Left colon (tissue), 2 donors: ENCODE data around the gene RITA1. TPM values are rescaled to one million over a fixed set of nuclear protein-coding genes. Genes with fewer than 3 reads are reported as not detected.

Experiments
- ATAC-seq: fragments of 200-7000 bp; cut with Tn5 transposase; one replicate; pipeline ENCODE4 v1.9.1; 2020; ENCODE audit warnings: mild to moderate bottlenecking, moderate library complexity
- DNase-seq, 2 donors: peaks; one replicate each; pipeline ENCODE4 v3.0.0-alpha.2; 2020
- intact Hi-C, 2 donors: fragments of 100-400 bp; cut with DNase I in 1 of 2; cut with micrococcal nuclease in 1 of 2; formaldehyde crosslinking; loops; one replicate each; pipeline versions ENCODE4 v1.11.2 to v1.14.0; 2022; cut with DNase I, micrococcal nuclease
- total RNA-seq, 2 donors: library from RNA; stranded (reverse); fragmentation: NEBNext Ultra II Directional; extraction: Animal tissue kit (Norgen Biotek cat#: 25700); gene quantifications; one replicate each; pipeline ENCODE4 v1.2.1, GENCODE V29; 2021
- donor health status: DM: no; HTN: no; CAD: no.
- donor health status: DM: yes; HTN: yes; CAD: no.

RITA1 gene
- total RNA-seq, 2 donors from 2014 or later, result 17.4 to 18.0 TPM

- intact Hi-C loops, result loop anchor here in 1 of 2 donors (10.0 kb wide), 1 partner anchor 98 kb away; the partner anchor contains the start of gene DTX1
- DNase-seq (no peak), ATAC-seq (no peak)
Observed at GRCh38 chr12:113152196-113152834, 33.2 kb upstream of the RITA1 start.

- DNase-seq (peak; percentile 62 to 78), ATAC-seq (peak; percentile 90)
- intact Hi-C loops, result loop anchor here in 1 of 2 donors (10.0 kb wide), 1 partner anchor 98 kb away; the partner anchor contains the start of gene DTX1
Observed at GRCh38 chr12:113152835-113153814, 32.4 kb upstream of the RITA1 start.

GRCh38 chr12:113154351-113154973, 31.1 kb upstream of the RITA1 start:
- ATAC-seq (peak; percentile 23), DNase-seq (peak in 1 of 2 donors; percentile 33)
- intact Hi-C loops, result loop anchor here in 1 of 2 donors (10.0 kb wide), 1 partner anchor 100 kb away; the partner anchor contains the start of gene DTX1

- ATAC-seq (no peak), DNase-seq (no peak)
- intact Hi-C loops, result loop anchor here in 1 of 2 donors (10.0 kb wide), 1 partner anchor 100 kb away; the partner anchor contains the start of gene DTX1
Observed at GRCh38 chr12:113155060-113155459, 30.5 kb upstream of the RITA1 start.

GRCh38 chr12:113155646-113156045, 29.9 kb upstream of the RITA1 start:
- ATAC-seq (no peak), DNase-seq (no peak)
- intact Hi-C loops, result loop anchor here in 1 of 2 donors (10.0 kb wide), 1 partner anchor 101 kb away; the partner anchor contains the start of gene DTX1

GRCh38 chr12:113157218-113157859, 28.2 kb upstream of the RITA1 start:
- DNase-seq (no peak), ATAC-seq (no peak)
- intact Hi-C loops, result loop anchor here in 1 of 2 donors (10.0 kb wide), 1 partner anchor 103 kb away; the partner anchor contains the start of gene DTX1

- intact Hi-C loops, result loop anchor here in 1 of 2 donors (10.0 kb wide), 1 partner anchor 104 kb away; the partner anchor contains the start of gene DTX1
Observed at GRCh38 chr12:113158439-113159203, 26.9 kb upstream of the RITA1 start.

GRCh38 chr12:113159937-113160336, 25.6 kb upstream of the RITA1 start:
- ATAC-seq, result no peak
- DNase-seq, result no peak
- intact Hi-C loops, result loop anchor here in 1 of 2 donors (10.0 kb wide), 1 partner anchor 105 kb away; the partner anchor contains the start of gene DTX1

More at GRCh38 chr12:113158439-113159203, 26.9 kb upstream of the RITA1 start:
- no peak for ATAC-seq
- DNase-seq, result no peak

GRCh38 chr12:113161415-113162016, 24.0 kb upstream of the RITA1 start:
- intact Hi-C loops, result no loop called here
- ATAC-seq, result peak; percentile 12

GRCh38 chr12:113162102-113163029, 23.2 kb upstream of the RITA1 start:
- DNase-seq, result no peak
- no peak for ATAC-seq
- intact Hi-C loops, result no loop called here

More at GRCh38 chr12:113161415-113162016, 24.0 kb upstream of the RITA1 start:
- DNase-seq, result no peak

GRCh38 chr12:113163030-113163360, 22.5 kb upstream of the RITA1 start:
- ATAC-seq (no peak), DNase-seq (no peak)
- intact Hi-C loops, result no loop called here

- DNase-seq, result no peak
- intact Hi-C loops, result no loop called here
- no peak for ATAC-seq
Observed at GRCh38 chr12:113164014-113164413, 21.5 kb upstream of the RITA1 start.

- no peak for DNase-seq
- intact Hi-C loops, result no loop called here
- no peak for ATAC-seq
Observed at GRCh38 chr12:113165521-113166450, 19.7 kb upstream of the RITA1 start.

GRCh38 chr12:113167868-113168267, 17.7 kb upstream of the RITA1 start:
- no peak for ATAC-seq
- intact Hi-C loops, result no loop called here
- no peak for DNase-seq

GRCh38 chr12:113169697-113170096, 15.8 kb upstream of the RITA1 start:
- ATAC-seq, result no peak
- no peak for DNase-seq
- intact Hi-C loops, result loop anchor here in 1 of 2 donors (5.0 kb wide), 1 partner anchor 122 kb away; no protein-coding TSS in a partner anchor
